Keratinocyte (primary cell): ENCODE data around the gene UFD1. TPM values are rescaled to one million over a fixed set of nuclear protein-coding genes. Genes with fewer than 3 reads are reported as not detected.

Experiments used
- DNase-seq: peaks from one replicate; pipeline ENCODE4 v3.0.0-alpha.2; 2011; ENCODE audit warnings: low read depth, missing footprints, low spot score
- FAIRE-seq: peaks from 2 replicates; lab custom pipeline; 2011; peaks lifted over from hg19 to GRCh38; lab: Jason Lieb, UNC
- H2AFZ ChIP-seq: 2 replicates; pipeline ENCODE4 v1.6.0; 2012; ENCODE audit warnings: low read length, control low read depth, inconsistent platforms; ENCODE audit not compliant: control insufficient read depth
- H3K27ac ChIP-seq: 2 replicates; pipeline ENCODE4 v1.5.1; 2011; ENCODE audit warnings: low read length; ENCODE audit not compliant: control insufficient read depth, insufficient read depth
- H3K27me3 ChIP-seq: 3 replicates; pipeline ENCODE4 v1.6.0; 2011; ENCODE audit warnings: low read length; ENCODE audit not compliant: control insufficient read depth, insufficient read depth; ENCODE audit errors: extremely low read depth
- H3K36me3 ChIP-seq, 2 experiments: 2 replicates in 1 of 2; 3 replicates in 1 of 2; pipeline ENCODE4 v1.5.1; 2011; ENCODE audit warnings: low read length in 2 of 2, mild to moderate bottlenecking in 1 of 2; ENCODE audit not compliant: control insufficient read depth in 2 of 2, insufficient read depth in 2 of 2; ENCODE audit errors: extremely low read depth in 1 of 2
- H3K4me1 ChIP-seq: 3 replicates; pipeline ENCODE4 v1.5.1; 2011; ENCODE audit warnings: low read length; ENCODE audit not compliant: control insufficient read depth, insufficient read depth; ENCODE audit errors: extremely low read depth
- H3K4me2 ChIP-seq: 3 replicates; pipeline ENCODE4 v1.6.0; 2011; ENCODE audit warnings: low read depth, low read length; ENCODE audit not compliant: control insufficient read depth, insufficient read depth; ENCODE audit errors: extremely low read depth
- H3K4me3 ChIP-seq, 3 experiments: fragments of 200-600 bp in 1 of 3; sonication (generic) in 1 of 3; 2 replicates in 2 of 3; 3 replicates in 1 of 3; pipeline ENCODE4 v1.5.1; 2011 to 2016; ENCODE audit warnings: low read length in 3 of 3, mild to moderate bottlenecking in 3 of 3, control low read depth in 2 of 3, inconsistent platforms in 1 of 3, low read depth in 1 of 3, mixed read lengths in 1 of 3, mixed run types in 1 of 3, moderate library complexity in 1 of 3; ENCODE audit not compliant: control insufficient read depth in 2 of 3, insufficient read depth in 2 of 3; ENCODE audit errors: extremely low read depth in 1 of 3
- H3K79me2 ChIP-seq: 2 replicates; pipeline ENCODE4 v1.6.0; 2012; ENCODE audit warnings: low read length; ENCODE audit not compliant: control insufficient read depth, insufficient read depth
- H3K9ac ChIP-seq: 3 replicates; pipeline ENCODE4 v1.6.0; 2011; ENCODE audit warnings: low read length; ENCODE audit not compliant: control insufficient read depth, insufficient read depth; ENCODE audit errors: extremely low read depth
- H3K9me1 ChIP-seq: 3 replicates; pipeline ENCODE4 v1.6.0; 2011; ENCODE audit warnings: low read length; ENCODE audit not compliant: control insufficient read depth, insufficient read depth; ENCODE audit errors: extremely low read depth
- H3K9me3 ChIP-seq: 2 replicates; pipeline ENCODE4 v1.5.1; 2012; ENCODE audit warnings: low read depth, low read length; ENCODE audit not compliant: control insufficient read depth
- H4K20me1 ChIP-seq: 3 replicates; pipeline ENCODE4 v1.6.0; 2011; ENCODE audit warnings: low read length; ENCODE audit not compliant: control insufficient read depth, insufficient read depth; ENCODE audit errors: extremely low read depth
- CTCF ChIP-seq, 3 experiments: IDR thresholded peaks in 1 of 3; conservative IDR thresholded peaks in 1 of 3; optimal IDR thresholded peaks in 1 of 3; 2 replicates in 2 of 3; 3 replicates in 1 of 3; pipeline versions ENCODE3 to v1.5.1; 2011; ENCODE audit warnings: low read length in 3 of 3, mild to moderate bottlenecking in 3 of 3, moderate library complexity in 2 of 3, control low read depth in 1 of 3, inconsistent platforms in 1 of 3; ENCODE audit not compliant: insufficient read depth in 2 of 3; ENCODE audit errors: extremely low read depth in 1 of 3
- EZH2 ChIP-seq: IDR thresholded peaks from one replicate; pipeline ENCODE4 v1.6.1; 2012; ENCODE audit warnings: inconsistent platforms, mild to moderate bottlenecking, low read length, moderate library complexity
- dilution Hi-C: fragments of 300-500 bp; cut with MboI; formaldehyde crosslinking; loops from one replicate; pipeline ENCODE4 v1.7.0; 2020; ENCODE audit warnings: low sequenced_read_pairs; ENCODE audit not compliant: extremely low pct_ligation_motif_present
- polyA plus RNA-seq, 5 experiments: library from polyadenylated mRNA; depleted of rRNA in 3 of 5; stranded (reverse) in 3 of 5; stranded (forward) in 1 of 5; unstranded in 1 of 5; fragments of >200 nt; gene quantifications; 1 replicate in 1 of 5; 2 replicates in 3 of 5; 3 replicates in 1 of 5; pipeline versions ENCODE4 v1.2.1 to v1.2.3, GENCODE V29; 2011 to 2012; ENCODE audit warnings: missing spikeins in 2 of 5, low read depth in 1 of 5, low replicate concordance in 1 of 5

UFD1 gene
- polyA plus RNA-seq, 1 donor (not counting 4 experiments of a cell fraction or from before 2014, with no cell fraction given): 145 TPM

GRCh38 chr22:19424186-19424500 lies 54.9 kb downstream of the UFD1 start:
- H3K9me3 ChIP-seq: no peaks in the 10 kb centered on the region
- FAIRE-seq (no peak), DNase-seq (no peak)
- H2AFZ ChIP-seq: no peak overlapping the region
- peaks cover 10% of the 10 kb centered on the region for H3K9me1 ChIP-seq
- no peak for TF ChIP-seq CTCF (optimal IDR thresholded peaks at IDR 0.05 in 1 of 3, IDR thresholded peaks at IDR 0.05 in 1 of 3, conservative IDR thresholded peaks at IDR 0.05 in 1 of 3; ENCODE audit: extremely low read depth in 1 of 3, insufficient read depth in 2 of 3, low read length in 3 of 3)
- no peak for TF ChIP-seq EZH2
- no peak overlapping the region for H3K4me2 ChIP-seq
- peaks cover 54% of the 10 kb centered on the region for H4K20me1 ChIP-seq
- no peak overlapping the region for H3K9ac ChIP-seq
- no peaks in the 10 kb centered on the region for H3K27me3 ChIP-seq
- H3K4me3 ChIP-seq: no peak overlapping the region
- peaks cover 96% of the 10 kb centered on the region for H3K79me2 ChIP-seq
- H3K4me1 ChIP-seq: peaks cover 18% of the 10 kb centered on the region
- dilution Hi-C loops: no loop called here
- H3K36me3 ChIP-seq: peaks cover 2 to 20% of the 10 kb centered on the region in 2 experiments
- H3K27ac ChIP-seq: no peak overlapping the region

- no peak overlapping the region for H3K27ac ChIP-seq
- dilution Hi-C loops: no loop called here
- TF ChIP-seq EZH2: no peak
- no peak for TF ChIP-seq CTCF (optimal IDR thresholded peaks at IDR 0.05 in 1 of 3, IDR thresholded peaks at IDR 0.05 in 1 of 3, conservative IDR thresholded peaks at IDR 0.05 in 1 of 3; ENCODE audit: extremely low read depth in 1 of 3, insufficient read depth in 2 of 3, low read length in 3 of 3)
- peaks cover 97% of the 10 kb centered on the region for H3K79me2 ChIP-seq
- H3K9ac ChIP-seq: no peak overlapping the region
- no peaks in the 10 kb centered on the region for H3K9me3 ChIP-seq
- no peak for FAIRE-seq
- peaks cover 2 to 14% of the 10 kb centered on the region in 2 experiments for H3K36me3 ChIP-seq
- H3K9me1 ChIP-seq: peaks cover 7% of the 10 kb centered on the region
- no peak overlapping the region for H2AFZ ChIP-seq
- no peak for DNase-seq
- no peaks in the 10 kb centered on the region for H3K27me3 ChIP-seq
- H3K4me2 ChIP-seq: no peak overlapping the region
- no peak overlapping the region for H3K4me3 ChIP-seq
- H3K4me1 ChIP-seq: peaks cover 10% of the 10 kb centered on the region
- H4K20me1 ChIP-seq: peaks cover 55% of the 10 kb centered on the region
These were observed 56.3 kb downstream of the UFD1 start for GRCh38 chr22:19422440-19423301.
